Measurements from ENCODE around the gene PALB2.
"Not testable (repeated sequence)": the region's sequence is repeated elsewhere in the genome, so short reads cannot be mapped to it uniquely, and the experiment has no call there.

The PALB2 gene

GRCh38 chr16:23642246-23642774 lies 1.2 kb upstream of the PALB2 start:
- DNase-seq, result no peak

GRCh38 chr16:23640615-23640930 lies 537 bp downstream of the PALB2 start:
- no peak for DNase-seq

GRCh38 chr16:23635958-23636357 lies 5.2 kb downstream of the PALB2 start:
- DNase-seq, result no peak

- no peak for DNase-seq
Observed at GRCh38 chr16:23634461-23635036, 6.6 kb downstream of the PALB2 start.

- not testable (repeated sequence) for DNase-seq
Observed at GRCh38 chr16:23631874-23632273, 9.2 kb downstream of the PALB2 start.

- DNase-seq, result no peak
Observed at GRCh38 chr16:23629516-23629915, 11.6 kb downstream of the PALB2 start.

GRCh38 chr16:23624092-23624491 lies 17.0 kb downstream of the PALB2 start:
- no peak for DNase-seq

GRCh38 chr16:23615805-23616204 lies 25.3 kb downstream of the PALB2 start:
- no peak for DNase-seq

GRCh38 chr16:23611936-23612335 lies 29.2 kb downstream of the PALB2 start:
- no peak for DNase-seq

GRCh38 chr16:23610905-23611304 lies 30.2 kb downstream of the PALB2 start:
- DNase-seq, result not testable (repeated sequence)

GRCh38 chr16:23609929-23610328 lies 31.2 kb downstream of the PALB2 start:
- no peak for DNase-seq

- no peak for DNase-seq
Observed at GRCh38 chr16:23608194-23608593, 32.9 kb downstream of the PALB2 start.

- no peak for DNase-seq
Observed at GRCh38 chr16:23607726-23608125, 33.4 kb downstream of the PALB2 start.

- DNase-seq, result peak in 2 of 14 donors; percentile 1
Observed at GRCh38 chr16:23597003-23597756, 43.9 kb downstream of the PALB2 start.

- peak; percentile 28 to 92 (median 78) for DNase-seq
Observed at GRCh38 chr16:23595951-23596720, 45.0 kb downstream of the PALB2 start, which contains the start of gene NDUFAB1. Gene NDUFAB1 (minus strand): TSS chr16:23596316. CDS start chr16:23596290, 26 bp downstream.

- peak in 1 of 14 donors; percentile 32 for DNase-seq
Observed at GRCh38 chr16:23595246-23595950, 45.7 kb downstream of the PALB2 start.

- DNase-seq, result no peak
Observed at GRCh38 chr16:23594186-23594585, 46.9 kb downstream of the PALB2 start.

GRCh38 chr16:23590181-23590580 lies 50.9 kb downstream of the PALB2 start:
- no peak for DNase-seq

- DNase-seq, result no peak
Observed at GRCh38 chr16:23587726-23588125, 53.4 kb downstream of the PALB2 start.

GRCh38 chr16:23584186-23585076 lies 56.7 kb downstream of the PALB2 start:
- DNase-seq, result no peak

GRCh38 chr16:23583271-23583670 lies 57.8 kb downstream of the PALB2 start:
- not testable (repeated sequence) for DNase-seq

- DNase-seq, result no peak
Observed at GRCh38 chr16:23581764-23582163, 59.3 kb downstream of the PALB2 start.

All from C1 segment of cervical spinal cord (tissue), 14 donors.